GM03348 (cell line): ENCODE data around the gene MYO19.
"Not testable (repeated sequence)": the region's sequence is repeated elsewhere in the genome, so short reads cannot be mapped to it uniquely, and the experiment has no call there.

Experiments used
- DNase-seq: peaks from one replicate; pipeline ENCODE4 v3.0.0; 2012; ENCODE audit warnings: low spot score

Gene MYO19

DNA sequence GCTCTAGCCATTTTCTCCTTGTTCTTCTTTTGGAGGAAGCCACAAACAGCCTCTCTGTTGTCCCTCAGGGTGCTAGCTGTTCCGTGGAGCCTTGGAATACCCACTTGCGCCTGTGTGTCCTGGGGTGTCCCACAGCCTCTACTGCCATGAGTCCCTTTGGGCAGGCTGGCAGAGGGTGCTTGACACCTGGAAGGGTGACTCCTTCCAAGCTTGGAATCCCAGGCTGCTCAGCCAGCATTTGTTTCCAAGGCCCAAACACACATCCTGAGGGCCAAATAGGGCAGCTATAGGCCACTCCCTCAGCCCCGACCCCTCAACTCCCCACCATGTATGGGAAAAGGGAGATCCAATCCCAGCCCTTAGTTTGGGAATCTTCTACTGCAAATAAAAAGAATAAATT is 33.3 kb downstream of the MYO19 start:
- no peak for DNase-seq

DNA sequence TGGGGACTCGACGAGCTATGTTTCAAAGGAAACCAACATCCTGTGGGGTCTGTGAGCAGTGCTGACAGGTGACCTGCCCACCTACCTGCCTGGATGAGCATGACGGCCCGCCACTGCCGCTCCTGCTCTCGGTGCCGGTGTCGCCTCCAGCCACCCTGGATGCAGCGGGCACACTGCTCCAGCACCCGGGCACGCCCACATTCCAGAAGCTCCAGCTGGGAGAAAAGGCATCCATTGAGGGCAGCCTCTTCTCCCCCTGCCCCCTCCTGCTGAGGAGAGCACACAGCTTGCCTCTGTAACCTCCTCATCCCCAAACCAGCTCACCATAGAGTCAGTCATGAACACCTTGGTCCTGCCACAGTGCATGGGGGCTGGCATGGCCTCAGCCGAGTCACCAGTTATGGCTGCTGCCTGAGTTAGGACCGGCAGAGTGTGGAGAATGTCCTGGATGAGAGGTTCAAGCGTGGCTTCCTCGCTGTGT is 33.9 kb downstream of the MYO19 start:
- DNase-seq, result no peak

DNA sequence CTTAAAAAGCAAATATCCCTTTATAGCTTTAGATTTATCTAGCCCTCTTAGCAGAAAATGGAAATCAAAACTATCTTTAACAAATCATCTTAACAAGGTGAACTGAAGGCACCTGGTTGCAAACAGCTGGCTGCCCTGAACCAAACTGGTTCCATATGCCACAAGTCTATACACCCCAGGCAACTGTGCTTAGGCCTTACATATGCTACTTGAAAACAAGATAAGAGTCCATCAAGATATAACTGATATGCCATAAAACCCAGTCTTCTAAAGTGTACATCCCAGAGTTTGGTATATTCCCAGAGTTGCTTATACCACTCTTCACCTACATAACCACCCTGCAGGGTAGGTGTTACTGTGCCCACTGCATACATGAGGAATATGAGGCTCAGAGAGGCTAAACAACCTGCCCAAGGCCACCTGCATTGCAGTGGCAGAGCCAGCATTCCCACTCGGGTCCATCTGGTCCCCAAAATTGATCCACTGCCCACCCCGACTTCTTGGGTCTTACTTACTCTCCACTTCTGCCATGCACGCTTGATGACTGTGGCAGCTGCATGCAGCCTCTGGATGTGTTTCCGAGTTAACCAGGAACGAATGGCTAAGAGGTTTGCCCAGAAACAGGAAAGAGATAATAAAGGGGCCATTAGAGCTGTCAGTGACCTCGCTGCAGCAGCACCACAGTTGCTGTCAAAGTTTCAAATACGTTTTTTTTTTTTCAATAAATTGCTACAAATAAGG is 35.9 kb downstream of the MYO19 start:
- no peak for DNase-seq

DNA sequence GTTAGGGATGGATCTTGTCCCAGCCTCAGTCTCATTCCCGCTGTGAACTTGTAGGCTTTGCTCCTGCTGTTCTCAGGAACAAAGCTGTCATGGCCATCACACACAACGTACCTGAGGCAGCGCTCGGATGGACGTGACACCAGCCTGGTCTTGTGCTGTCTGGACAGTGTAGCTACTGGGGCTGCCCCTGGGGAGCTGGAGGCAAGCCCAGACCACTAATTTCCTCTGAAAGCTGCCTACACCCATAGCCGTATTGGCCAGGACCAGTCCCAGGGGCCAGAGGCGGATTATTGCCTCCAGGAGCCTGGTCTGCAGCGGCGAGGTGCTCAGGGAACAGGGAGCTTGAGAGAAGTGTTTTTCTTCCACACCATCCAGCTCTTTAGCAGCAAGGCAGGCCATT is 36.5 kb downstream of the MYO19 start:
- no peak for DNase-seq

DNA sequence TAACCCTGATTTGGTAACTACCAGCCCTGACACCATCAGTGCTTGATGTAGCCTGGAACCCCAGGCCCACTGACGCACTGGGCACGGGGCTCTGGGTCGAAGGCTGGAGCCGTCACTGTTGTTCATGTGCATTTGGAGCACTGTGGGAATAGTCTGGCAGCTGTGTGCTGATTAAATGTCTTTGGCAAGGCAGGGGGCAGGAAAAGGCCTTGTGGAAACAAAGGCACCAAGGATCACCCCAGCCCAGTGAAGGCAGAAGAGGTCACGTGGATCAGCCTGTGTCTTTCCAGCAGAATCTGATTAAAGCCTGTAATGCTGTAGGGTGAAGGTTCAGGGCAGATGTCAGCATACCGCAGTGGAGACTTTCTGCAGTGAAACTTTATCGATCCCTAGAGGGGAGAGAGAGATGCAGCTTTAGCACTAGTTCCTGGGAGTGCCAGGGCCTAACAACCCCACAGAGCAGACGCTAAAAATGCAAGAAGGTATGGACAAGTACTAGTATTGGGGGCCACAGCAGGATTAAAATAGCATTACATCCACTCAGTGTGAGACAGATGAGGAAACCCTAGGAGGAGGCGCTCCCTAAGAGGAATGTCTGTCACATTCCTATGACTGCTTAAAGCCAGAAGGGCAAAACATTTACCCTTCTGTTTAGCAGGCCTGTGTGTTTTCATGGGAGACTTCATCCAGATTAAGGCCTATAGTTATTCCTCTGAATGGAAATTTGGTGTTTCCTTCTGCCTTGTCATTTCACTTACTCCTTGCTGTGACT is 38.5 kb downstream of the MYO19 start:
- DNase-seq, result no peak

DNA sequence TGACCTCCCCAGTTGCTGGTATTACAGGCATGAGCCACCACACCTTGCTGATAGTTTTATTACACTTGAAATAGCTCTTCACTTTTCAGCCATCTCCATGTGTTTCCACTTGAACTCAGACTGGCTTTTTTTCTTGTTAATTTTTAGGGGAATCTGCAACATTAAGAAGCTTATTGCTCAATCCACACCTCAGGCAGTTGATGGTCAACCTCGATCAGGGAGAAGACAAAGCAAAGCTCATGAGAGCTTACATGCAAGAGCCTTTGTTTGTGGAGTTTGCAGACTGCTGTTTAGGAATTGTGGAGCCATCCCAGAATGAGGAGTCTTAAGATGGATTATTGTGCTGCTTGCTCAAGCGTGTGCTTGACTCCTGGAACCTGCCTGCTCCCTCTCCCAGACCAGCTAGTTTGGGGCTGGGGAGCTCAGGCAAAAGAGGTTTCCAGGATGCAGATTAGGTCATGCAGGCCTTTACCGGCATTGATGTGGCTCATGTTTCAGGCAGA is 39.5 kb downstream of the MYO19 start:
- no peak for DNase-seq

DNA sequence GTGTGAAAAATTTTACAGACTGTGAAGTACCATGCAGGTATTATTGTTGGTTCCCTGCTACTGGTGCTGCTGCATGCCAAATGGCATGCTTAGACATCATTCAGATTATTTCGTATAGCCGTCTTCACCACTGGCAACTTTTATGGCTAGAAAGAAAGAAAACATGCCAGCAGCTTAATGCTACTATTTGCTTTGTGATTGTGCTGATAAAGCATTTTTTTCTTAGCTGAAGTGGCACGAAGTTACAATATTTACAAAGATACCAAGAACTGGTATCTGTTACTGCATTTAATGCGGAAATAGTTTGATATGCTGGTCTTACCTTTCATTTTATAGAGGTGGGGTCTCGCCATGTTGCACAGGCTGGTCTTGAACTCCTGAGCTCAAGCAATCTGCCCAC is 40.0 kb downstream of the MYO19 start:
- DNase-seq, result no peak

DNA sequence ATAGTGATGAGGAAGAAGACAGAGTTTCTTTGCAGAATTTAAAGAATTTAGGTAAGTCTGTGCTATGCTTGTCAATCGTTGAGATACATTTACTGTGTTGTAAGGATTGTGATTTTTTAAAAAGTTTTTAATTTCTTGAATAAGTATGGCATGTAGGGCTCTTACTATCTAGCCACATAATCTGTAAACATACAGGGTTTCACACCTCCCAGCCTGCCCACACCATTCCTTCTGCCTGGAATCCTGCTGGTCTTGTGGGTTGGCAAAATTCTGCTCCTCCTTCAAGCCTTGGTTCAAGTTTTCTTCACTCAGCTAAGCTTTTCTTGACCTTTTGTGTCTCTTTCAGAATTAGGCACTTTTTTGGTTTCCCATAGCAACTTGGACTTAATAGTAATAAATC is 40.7 kb downstream of the MYO19 start:
- peak; percentile 51 for DNase-seq

DNA sequence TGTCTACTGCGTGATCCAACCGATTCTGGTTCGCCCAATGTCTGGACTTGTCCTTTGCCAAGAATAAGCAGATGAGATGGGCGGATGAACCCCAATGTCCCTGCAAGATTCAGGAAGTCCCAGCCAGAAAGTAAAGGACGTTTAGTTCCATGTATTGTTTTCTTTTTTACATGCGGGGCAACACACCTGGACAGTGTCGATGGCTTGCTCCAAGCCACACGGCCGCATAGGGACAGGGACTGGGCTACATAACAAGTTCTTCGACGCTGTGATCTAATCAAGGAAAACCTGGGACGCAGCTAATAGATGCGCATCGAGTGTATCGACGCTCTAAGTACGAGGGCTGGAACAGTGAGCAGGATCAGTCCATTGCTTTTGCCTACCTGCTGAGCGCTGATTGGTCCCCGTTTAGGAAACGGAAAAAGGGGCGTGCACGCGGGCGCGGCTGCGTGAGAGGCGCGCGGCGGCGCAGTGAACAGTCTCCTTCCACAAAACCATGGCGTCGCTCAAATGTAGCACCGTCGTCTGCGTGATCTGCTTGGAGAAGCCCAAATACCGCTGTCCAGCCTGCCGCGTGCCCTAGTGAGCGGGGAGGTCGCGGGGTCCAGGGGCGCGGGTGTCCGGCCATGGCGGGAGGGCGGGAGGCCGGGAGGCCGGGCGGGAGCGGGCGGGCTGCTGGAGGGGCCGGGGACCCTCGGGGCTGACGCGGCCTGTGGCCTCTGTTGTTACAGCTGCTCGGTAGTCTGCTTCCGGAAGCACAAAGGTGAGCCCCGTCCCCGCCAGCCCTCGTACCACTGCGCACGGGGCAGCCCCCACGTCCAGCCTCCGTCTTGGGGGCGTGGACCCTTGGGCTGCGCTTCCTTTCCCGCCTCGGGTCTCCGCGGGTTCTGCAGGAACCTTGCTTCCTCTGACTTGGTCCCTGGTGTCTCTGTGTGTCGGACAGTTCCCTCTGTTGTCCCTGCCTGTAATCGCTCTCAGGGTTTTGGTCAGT is 48.2 kb downstream of the MYO19 start, which contains the start of gene ZNHIT3:
TSS of gene ZNHIT3 (plus strand) at position 478 of the 991 bp plus-strand sequence. CDS start at position 497, 19 bp downstream.
- DNase-seq, result peak; percentile 98

DNA sequence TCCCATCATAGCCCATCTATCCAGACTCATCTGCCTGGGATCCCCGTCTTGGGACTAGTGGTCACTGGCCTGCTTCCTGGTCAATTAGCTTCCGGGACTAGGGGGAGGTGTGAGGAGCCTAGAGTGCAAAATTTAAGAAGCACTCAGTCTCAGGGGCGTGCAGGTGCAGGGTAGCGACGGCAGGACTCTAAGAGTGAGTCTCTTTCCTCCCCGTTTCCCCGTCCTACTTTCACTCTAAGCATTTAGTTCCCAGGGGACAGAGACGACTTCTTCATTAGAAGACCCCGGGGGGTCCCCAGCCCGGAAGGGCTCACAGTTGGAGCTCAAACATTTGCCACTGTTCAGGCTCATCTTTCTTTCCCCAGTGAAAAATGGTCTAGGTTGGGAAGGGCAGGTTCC is 48.9 kb downstream of the MYO19 start:
- no peak for DNase-seq

DNA sequence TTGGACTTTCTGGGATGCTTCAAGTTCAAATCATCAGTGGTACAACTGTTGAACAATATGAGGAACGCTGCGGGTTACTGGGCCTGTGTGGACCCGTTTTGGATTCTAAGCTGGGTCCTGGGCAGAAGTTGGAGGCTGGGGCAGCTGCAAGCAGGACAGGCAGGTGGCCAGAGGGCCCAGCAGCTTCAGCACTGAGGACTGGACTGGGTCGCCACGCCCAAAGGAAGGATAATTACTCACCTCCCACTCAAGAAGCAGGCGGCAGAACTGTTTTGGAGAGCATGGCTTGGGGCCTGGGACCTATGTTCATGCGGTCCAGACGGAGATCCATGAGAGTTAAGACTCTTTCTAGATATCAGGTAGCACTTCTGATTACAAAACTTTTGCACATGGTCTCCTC is 49.6 kb downstream of the MYO19 start:
- no peak for DNase-seq

DNA sequence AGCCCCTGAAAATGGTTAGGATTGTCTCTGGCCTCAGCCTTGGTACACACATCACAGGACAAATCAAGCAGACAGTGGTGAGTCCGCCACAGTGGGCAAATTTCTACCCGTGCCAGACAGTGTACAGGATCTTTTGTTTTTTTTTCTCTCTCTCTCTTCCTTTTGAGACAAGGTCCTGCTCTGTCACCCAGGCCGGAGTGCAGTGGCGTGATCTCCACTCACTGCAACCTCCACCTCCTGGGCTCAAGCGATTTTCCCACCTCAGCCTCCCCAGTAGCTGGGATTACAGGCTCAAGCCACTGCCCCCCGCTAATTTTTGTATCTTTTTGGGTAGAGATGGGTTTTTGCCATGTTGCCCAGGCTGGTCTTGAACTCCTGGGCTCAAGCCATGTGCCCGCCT is 50.6 kb downstream of the MYO19 start:
- not testable (repeated sequence) for DNase-seq

DNA sequence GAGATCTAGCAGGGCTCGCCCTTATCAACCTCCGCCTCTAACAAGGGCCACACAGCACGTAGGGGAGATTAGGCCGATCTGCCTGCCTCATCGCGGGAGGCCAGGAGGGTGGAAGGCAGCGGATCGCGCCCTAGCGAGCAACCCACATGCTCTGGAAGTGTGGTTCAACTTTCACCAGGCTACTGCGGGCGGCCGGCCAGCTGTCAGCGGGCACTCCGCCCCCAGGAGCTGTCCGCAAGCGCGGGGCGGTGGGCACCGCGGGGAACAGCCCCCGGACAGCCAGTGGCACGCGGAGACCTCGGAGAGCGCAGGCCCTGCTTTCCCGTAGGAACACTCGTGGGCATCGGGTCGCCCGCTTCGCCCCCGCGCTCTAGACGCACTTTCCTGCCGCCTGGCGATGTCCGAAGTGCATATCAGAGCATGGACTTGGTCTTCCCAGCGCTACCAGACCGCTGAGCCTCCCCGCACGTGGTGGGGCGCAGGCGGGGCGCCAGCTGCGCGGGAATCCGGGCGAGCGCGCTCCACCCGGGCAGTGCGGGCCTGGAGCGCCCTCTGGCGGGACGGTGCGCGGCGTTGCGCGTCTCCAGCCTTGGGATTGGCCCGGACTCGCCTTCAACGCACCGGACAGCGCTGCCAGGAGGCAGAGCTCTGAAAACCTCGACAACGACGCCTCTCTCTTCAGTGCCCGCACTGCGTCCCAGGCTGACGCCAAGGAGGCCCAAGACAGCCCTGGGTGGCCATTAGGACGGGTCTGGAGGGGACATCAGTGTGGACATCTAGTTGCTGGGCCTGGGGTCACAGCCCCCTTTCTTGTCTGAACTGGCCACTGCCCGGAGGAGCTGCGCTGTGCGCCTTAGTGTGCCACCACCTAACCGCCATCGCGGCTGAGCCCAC is 51.8 kb downstream of the MYO19 start:
- DNase-seq, result peak; percentile 96

DNA sequence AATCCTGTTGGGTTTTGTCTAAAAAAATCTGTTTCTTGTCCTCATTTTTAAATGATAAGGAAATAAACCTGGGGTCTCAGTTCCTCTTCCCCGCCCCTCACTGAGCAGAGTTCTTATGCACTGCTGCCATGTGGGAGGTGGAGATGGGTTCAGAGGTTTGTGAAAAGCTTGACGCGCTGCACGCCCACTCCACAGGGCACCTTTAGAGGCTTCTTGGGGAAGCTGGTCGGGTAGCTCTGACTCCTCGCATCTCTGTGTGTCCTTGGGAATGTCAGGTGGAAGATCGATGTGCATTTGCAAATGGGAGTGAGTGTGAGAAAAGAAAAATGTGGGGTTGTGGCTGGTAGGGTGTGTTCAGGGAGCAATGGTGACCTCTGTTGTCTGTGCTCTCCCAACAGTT is 52.8 kb downstream of the MYO19 start:
- no peak for DNase-seq

DNA sequence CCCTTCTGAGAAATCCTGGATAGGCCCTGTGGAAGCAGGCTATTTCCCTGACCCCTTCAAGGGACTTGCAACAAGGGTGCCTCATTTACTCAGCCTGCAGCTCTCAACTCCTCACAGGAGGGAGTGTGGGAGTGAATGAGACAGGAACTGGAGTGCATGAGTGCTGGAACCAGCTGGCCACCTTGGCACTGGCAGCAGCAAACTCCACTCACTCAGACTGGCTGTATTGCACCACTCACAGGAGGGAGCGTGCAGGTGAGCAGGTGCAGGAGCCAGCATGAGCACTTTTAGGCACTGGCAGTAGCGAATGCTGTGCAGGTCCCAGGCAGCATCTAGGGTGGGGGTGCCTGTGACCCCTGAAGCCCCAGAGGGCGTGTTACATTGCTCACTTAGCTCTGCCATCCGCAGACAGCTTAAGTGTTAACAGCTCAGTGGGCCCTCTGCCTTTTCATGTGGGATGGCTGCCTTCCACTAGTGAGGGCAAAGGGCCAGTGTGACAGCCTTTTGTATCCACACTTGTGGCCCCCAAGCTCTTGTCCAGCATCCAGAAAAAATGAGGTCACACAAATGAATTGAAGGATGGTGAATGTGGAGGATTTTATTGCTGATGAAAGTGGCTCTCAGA is 59.2 kb downstream of the MYO19 start:
- no peak for DNase-seq

DNA sequence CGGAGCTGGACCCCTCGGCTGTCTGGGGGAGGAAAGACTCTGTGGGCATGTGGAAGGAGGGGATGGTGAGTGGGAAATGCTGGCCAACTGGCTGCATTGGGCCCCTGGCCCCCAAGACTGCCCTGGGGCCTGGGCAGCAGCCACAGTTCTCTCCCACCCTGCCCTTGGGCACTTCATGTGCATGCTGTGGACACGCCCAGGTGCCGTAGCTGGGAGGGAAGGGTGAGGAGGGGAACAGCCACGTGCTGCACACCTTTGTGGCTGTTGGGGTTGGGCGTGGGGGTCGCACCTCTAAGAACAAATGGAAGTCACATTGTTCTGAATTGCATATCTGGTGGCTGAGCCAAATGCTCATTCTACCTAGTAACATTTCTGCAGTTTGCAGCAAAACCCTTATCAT is 60.1 kb downstream of the MYO19 start:
- DNase-seq, result no peak

DNA sequence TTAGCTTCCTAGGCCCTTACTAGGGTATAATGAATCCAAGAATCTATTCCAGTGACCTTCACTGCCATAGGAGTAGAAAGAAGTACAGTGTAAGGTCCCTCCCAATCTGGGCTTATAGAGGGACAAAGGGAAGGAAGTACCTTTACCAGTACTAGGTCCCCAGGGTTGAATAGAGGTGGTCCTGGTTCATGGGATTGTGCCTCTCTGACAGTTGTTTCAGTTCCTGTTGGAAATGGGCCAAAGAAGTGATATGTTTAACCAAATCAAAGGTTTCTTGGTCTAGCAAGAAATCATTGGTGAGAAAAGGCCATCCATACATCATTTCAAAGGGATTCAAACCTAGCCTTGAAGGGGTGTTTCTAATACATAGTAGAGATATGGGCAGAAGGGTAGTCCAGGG is 64.2 kb downstream of the MYO19 start:
- no peak for DNase-seq

DNA sequence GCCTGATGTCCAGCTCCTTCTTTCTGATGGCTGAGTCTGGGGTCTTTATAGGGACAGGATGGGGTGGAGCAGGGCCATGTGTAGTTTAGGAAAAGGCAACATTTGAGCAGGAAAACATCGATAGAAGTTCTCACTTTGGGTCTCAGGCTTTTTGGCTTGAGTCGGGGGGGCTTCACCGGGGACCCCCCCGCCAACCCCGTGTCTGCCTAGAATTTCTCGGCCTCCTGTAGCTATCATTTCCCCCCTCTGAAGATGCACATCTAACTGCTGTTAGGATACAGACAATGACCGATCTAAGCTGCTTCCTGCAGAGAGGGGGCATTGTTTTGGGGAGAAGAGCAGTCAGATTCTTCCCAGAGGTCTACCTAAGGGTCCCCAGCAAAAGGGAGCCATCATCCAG is 64.9 kb downstream of the MYO19 start:
- DNase-seq, result no peak

DNA sequence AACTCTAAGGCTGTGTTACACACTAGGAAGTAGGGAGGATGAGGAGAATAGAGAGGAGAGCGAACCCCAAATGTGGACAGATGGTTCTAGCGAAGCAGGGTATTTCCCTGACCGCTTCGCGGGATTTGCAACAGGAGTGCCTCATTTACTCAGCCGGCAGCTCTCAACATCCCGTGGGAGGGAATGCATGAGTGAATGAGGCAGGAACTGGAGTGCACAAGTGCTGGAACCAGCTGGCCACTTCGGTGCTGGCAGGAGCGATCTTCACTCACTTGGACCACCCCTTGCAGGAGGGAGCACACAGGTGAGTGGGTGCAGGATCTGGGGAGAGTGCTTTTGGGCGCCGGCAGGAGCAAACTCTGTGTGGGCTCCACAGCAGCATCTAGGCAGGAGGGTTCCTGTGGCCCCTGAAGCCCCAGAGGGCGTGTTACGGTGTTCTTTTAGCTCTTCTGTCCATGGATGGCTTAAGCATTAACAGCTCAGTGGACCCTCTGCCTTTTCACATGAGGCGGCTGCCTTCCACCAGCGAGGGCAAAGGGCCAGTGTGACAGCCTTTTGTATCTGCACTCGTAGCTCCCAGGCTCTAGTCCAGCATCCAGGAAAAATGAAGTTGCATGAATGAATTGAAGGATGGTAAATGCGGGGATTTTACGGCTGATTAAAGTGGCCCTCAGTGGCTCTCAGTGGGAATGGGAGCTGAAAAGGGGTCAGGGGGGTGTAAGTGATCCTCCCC is 65.6 kb downstream of the MYO19 start:
- no peak for DNase-seq

DNA sequence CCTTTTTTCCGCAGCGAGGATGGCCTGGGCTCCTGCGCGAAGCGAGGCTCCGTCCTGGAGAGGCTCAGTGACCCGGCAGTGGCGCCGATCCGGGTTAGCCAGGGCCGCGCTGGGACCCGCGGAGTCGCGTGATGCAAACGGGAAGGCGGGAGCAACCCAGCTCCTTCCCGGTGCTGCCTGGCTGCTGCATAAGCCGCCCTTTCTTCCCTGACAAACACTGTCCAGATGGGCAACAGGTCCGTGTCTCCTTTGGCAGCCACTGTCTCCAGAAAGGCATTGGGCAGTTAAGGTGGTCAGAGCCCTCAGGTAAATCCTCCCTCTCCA is 69.9 kb downstream of the MYO19 start:
- no peak for DNase-seq
